HG02678 (cell line): ENCODE data around the gene DLX2.
"Not testable (repeated sequence)": the region's sequence is repeated elsewhere in the genome, so short reads cannot be mapped to it uniquely, and the experiment has no call there.

Experiments used
- ATAC-seq: cut with Tn5 transposase; IDR thresholded peaks from one replicate; pipeline ENCODE4 v1.9.1; 2021; ENCODE audit warnings: mild to moderate bottlenecking, moderate library complexity; ENCODE audit not compliant: unreplicated experiment

Gene DLX2

DNA sequence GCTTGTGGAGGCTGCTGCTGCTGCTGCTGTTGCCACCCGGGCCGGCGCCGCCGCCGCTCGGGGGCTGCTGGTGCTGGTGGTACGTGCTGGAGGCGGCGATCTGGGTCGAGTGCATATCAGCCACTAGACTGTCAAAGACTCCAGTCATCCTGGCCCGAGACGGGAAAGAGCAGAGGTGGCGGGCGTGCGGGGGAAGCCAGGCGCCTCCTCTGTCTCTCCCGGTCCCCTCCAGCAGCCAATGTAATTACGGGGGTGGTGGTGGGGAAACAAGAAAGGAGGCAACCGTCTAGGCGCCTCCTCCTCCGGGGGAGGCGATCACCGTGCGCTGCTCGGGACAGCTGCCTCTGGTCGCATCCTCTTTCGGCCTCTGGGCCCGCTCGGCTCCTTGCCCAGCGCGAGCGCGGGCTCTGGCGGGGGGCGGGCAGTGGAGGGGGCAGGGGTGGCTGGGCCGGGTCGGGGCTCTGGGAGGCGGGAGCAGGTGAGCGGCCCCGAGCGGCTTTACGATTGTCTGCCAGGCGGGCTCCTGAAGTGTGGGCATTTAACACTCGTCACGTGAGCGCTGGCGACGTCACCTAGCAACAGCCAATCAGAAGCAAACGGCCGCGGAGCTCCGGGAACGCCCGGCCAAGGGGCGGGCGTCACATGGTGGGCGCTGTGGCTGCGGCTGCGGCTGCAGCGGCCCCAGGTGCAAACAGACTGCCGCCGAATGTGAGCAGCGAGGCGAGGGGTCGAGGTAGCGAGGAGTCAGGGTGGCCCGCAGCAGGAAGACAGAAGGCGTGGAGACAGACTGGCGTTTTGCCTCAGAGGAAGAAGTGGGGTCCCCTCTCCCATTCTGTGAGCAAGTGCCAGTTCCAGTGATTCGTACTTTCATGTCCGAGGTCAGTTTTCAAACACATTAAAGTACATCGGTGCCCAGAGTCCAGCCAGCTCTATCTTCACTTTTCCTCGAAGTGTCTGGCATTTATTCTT is at the start of gene DLX2:
TSS of gene DLX2 (minus strand) at position 510 of the 969 bp plus-strand sequence. CDS start at position 148, 362 bp downstream.
- peak; percentile 79 for ATAC-seq

DNA sequence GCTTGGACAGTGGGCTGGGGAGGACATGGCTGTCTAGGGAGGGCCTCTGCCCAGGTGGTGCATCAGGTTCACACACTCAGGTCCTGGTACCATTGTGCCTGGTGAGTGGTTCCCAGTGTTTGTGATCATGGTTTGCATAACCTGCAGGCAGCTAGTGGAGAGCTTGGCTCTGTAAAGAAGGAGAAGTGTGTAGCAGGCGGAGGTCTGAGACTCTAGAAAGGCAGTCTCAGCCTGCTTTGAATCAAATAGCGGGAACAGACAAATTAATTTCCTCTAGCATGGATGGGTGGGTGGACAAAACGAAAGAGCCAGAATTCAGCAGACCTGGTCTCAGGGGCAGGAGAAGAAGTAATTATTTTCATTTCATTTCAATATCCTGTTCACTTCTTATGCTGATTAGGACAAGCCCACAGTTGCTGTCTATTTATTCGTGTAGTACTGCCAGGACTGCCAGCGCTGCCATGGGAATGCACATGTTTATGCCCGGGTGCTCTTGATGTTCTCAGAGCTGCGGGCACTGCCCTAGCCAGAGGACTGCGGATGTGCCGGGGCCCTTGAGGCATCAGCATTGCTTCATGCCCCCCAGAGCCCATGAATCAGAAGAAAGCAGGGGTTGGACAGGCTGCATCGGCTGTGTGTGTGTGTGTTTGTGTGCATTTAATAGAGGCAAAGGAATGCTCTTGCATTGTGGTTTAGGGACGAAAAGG is 45.4 kb upstream of the DLX2 start:
- no peak for ATAC-seq

DNA sequence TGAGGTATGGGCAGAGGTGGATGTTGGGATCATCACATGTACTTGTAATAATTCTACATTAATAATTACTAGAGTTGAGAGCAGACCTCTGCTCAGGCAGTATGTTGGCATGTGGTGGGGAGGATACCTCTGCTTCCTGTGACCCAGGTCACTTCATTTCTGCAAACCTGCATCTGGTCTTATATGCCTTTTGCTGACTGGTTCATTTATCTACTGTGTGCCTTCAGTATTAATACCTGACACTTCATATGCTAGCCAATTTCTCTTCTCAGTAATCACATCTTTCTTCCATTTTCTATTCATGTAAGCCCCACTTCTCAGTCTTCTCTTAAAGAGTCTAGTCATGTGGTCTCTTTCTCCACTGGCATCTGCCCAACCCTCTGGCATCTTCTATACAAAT is 41.1 kb upstream of the DLX2 start:
- no peak for ATAC-seq

DNA sequence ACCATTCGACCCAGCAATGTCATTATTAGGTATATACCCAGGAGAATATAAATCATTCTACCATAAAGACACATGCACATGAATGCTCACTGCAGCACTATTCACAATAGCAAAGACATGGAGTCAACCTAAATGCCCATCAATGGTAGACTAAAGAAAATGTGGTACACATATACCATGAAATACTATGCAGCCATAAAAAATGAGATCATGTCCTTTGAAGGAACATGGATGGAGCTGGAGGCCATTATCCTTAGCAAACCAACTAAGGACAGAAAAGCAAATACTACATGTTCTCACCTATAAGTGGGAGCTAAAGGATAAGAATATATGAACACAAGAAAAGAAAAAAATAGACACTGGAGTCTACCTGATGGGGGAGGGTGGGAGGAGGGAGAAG is 36.0 kb upstream of the DLX2 start:
- not testable (repeated sequence) for ATAC-seq

DNA sequence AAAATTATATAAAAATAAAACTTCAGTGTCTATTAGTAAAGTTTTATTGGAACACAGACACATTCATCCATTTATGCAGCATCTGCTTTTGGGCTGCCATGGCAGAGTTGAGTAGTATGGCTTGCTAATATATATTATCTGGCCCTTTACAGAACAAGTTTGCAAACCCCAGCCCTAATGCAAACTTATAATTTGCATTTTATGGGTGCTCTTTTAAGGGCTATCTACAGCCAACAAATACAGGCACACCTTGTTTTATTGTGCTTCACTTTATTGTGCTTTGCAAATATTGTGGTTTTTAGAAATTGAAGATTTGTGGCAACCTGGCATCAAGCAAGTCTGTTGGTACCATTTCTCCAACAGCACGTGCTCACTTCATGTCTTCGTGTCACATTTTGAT is 35.2 kb upstream of the DLX2 start:
- no peak for ATAC-seq

DNA sequence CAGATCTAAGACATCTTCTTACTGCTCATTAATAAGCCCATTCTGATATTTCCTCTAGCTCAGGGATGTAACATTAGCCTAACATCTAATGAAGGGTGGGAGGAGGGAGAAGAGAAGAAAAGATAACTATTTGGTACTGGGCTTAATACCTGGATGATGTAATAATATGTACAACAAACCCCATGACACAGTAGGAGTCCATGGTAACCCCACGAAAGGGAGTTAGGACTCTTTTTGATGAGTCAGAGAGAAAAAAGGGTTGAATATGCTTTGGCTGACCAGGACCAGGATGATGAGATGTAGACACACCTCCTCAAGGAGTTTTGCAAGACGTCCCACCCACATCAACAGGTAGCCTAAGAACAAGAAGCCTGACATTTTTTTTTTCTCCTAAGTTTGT is 34.4 kb upstream of the DLX2 start:
- no peak for ATAC-seq

DNA sequence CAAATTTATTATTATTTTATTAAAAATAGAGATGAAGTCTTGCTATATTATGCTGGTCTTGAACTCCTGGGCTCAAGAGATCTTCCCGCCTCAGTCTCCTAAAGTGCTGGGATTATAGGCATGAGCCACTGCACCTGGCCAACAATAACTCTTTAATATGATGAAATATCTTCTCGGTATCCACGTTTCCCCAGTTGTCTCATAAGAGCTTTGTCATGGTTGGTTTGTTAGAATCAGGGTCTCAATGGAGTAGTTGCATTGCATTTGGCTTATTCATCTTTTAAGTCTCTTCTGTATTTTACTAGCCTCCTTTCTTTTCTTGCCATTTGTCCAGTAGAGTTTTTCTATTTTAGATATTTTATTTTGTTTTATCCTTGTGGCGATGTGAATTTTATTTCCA is 32.7 kb upstream of the DLX2 start:
- ATAC-seq = no peak

DNA sequence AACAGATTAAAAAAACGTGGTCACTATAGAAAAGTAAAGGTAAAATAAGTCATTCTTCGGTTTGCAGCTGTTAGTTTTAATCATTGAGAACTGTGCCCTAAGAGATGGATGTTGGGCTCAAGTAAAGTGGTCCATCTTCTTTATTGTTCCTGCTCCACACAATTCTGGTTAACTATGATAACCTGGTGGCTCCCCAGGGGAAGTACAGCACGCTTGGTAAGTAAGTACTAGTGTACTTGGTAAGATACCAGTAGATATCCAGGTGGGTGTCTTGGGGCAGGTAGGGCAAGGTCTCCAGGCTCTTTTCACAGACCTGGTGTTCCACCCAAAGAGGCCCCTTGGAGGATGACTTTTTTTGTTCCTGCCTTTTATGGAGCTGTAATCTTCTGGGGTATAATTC is 31.6 kb upstream of the DLX2 start:
- ATAC-seq = no peak

DNA sequence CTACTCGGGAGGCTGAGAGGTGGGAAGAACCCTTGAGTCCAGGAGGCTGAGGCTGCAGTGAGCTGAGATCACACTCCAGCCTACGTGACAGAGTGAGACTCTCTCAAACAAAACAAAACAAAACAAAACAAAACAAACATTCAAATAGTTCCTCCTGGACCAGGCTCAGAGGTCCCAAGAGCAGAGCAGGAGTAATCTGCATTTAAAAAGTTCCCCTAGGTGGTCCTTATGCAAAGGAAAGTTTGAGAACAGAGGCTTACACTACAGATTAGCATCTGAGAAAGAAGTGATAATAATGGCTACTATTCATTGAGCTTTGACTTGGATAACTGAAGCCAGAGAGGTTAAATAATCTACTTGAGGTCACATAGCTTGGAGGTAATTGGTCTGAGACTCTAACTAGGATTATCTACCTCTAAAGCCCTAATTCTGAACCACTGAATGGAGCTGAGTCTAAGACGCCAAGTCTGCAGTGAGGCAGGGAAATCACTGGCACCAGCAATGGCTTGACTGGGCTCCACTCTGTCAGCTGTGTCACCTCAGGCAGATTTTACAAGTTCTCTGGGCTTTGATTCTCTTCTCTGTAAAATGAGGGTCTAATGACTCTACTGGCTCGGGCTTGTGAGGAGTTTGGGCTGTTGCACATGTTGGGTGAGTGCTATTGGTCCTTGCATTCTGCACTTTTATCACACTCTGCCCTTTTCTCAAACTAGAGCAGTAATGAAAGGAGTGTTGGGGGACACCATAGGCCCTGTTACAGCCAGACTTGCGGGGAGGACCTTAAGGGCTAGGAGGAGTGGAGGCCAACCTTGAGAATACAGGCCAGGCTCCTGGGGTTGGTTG is 29.2 kb upstream of the DLX2 start:
- ATAC-seq = no peak

DNA sequence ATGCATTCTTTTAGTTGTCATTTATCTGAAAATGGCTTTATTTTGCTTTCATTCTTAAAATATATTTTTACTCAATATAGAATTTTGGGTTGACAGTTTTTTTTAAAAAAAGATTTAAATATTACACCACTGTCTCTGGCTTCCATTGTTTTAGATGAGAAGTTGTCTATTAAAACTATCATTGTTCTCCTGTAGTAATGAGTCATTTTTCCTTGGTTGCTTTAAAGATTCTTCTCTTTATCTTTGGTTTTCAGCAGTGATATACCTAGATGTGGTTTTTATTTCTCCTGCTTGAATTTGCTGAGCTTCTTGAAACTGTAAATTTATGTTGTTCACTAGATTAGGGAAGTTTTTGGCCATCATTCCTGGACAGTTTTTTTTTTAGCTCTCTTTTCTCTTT is 26.7 kb upstream of the DLX2 start:
- ATAC-seq = no peak

DNA sequence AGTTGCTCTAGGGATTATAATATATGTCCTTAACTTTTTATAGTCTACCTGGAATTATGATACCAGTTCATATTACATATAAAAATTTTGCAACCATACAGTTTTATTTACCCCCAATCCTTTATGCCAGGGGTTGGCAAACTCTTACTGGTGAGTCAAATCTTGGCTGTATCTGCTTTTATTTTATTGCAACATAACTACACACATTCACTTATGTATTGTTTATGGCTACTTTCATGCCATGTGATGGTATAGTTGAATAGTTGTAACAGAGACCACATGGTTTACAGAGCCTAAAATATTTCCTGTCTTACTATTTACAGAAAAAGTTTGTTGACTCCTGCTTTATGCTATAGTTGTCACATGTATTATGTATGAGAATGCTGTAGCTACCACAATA is 25.8 kb upstream of the DLX2 start:
- no peak for ATAC-seq

DNA sequence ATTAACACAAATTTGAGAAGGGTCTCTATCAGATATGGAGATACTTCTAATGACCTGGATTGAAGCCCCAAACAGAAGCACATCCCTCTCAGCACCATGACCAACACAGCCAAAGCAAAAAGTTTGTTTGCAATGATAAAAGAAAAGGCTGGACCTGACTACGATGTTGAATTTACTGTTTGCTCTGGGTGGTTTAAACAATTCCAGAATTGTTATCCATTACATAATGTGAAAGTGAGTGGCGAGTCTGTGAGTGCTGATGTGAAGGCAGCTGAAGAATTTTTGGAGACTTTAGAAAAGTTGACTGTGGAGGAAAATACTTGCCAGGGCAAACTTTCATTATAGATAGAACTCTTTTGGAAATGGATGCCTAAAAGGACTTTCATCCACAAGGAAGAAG is 17.4 kb upstream of the DLX2 start:
- no peak for ATAC-seq

DNA sequence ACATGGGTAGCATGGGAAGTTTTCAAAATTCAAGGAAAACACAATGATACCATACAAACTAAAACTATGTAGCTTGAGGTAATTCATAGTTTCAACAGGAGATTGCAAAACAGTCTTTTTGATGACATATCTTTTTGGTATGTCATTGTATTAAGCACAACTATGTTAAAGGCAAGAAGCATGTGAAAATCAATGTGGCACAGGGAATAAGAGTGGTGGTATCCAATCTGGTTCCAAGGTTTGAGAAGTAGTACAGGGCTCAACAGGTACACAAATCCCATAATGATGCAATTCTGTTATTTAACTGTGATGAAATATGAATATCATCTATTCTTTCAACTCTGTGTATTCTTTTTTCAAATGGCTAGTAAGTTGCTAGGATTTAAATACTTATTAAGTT is 16.4 kb upstream of the DLX2 start:
- no peak for ATAC-seq

DNA sequence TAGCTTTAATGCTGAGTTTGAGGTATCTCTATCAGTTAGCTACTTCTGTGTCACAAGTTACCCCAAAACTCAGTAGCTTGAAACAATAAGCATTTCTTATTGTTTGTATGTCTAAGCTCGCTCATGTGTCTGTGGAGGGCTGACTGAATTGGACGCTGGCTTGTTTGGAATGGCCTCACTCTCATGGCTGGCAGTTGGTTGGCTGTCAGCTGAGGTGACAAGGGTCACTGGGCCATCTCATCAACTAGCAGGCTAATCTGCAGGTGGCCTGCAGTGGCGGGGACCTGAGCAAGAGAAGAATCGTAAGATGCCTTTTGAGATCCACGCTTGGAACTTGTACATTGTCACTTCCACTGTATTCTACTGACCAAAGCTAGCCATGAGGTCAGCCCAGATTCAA is 13.4 kb upstream of the DLX2 start:
- no peak for ATAC-seq

DNA sequence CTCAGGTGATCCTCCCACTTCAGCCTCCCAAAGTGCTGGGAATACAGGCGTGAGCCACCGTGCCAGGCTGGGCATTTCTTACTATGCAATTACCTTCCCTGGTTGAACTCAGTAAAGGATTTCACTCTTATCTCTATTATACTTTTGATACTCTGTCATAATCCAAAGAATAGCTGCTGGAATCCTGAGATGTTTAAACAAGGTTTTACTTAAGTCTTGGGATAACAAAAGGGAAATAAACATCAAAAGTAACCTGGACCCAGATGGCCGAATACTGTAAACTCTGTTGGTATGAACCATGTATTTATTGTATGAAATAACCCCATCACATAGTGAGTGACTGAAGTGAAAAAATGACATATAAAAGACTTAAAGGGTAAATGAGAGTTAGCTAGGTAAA is 11.9 kb upstream of the DLX2 start:
- no peak for ATAC-seq

DNA sequence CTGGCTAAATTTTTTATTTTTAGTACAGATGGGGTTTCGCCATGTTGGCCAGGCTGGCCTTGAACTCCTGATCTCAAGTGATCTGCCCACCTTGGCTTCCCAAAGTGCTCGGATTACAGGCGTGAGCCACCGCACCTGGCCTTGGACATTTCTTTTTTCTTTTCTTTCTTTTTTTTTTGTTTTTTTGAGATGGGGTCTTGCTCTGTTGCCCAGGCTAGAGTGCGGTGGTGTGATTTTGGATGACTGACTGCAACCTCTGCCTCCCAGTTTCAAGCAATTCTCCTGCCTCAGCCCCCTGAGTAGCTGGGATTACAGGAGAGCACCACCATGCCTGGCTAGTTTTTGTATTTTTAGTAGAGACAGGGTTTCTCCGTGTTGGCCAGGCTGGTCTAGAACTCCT is 11.5 kb upstream of the DLX2 start:
- not testable (repeated sequence) for ATAC-seq

DNA sequence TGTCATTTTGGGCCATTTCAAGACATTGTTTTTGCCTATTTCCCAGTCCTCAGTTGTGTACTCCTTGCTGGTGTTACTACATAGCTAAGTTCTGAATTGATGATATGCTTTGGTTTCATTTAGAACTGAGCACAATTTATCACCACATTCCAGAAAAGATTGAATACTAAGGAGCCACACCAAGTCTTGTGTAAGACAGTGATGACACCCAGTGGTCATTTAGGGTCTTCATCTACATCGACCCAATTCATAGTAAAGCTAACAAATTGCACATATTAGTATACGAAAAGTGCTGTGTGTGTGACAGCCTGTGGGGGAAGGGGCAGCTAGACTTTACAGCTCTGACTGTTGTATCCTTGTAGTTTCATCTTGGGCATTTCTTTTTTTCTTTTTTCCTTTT is 10.9 kb upstream of the DLX2 start:
- no peak for ATAC-seq

DNA sequence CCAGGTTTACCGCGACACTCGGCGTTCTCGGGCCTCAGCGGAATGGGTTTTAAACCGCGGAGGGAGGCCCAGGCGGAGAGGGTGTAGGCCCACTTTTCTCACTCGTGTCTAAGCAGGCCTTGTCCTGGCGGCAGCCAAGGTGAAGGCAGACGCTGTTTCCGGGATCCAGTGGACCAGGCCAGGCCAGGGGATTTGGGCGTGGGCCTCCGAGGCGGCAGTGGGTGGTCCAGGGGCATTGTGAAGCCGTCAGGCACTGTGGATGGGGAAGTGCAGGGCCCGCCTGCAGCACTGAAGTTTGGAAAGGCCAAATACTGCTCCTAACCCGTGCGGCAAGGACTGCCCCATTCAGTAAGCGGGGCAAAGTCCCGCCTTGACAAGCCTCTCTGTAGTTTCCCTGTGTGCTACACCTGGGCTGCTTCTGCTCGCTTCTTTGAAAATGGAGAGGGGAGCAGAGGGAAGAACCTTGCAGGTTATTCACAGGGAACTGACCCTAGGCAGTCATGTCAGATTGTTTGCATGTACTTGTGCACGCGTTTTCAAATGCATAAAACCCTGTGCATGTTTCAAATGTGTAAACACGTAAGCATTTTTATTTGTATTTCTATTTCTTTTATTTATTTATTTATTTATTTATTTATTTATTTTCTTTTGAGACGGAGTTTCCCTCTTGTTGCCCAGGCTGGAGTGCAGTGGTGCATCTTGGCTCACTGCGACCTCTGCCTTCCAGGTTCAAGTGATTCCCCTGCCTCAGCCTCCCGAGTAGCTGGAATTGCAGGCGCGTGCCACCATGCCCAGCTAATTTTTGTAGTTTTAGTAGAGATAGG is 7.5 kb upstream of the DLX2 start:
- ATAC-seq = no peak

DNA sequence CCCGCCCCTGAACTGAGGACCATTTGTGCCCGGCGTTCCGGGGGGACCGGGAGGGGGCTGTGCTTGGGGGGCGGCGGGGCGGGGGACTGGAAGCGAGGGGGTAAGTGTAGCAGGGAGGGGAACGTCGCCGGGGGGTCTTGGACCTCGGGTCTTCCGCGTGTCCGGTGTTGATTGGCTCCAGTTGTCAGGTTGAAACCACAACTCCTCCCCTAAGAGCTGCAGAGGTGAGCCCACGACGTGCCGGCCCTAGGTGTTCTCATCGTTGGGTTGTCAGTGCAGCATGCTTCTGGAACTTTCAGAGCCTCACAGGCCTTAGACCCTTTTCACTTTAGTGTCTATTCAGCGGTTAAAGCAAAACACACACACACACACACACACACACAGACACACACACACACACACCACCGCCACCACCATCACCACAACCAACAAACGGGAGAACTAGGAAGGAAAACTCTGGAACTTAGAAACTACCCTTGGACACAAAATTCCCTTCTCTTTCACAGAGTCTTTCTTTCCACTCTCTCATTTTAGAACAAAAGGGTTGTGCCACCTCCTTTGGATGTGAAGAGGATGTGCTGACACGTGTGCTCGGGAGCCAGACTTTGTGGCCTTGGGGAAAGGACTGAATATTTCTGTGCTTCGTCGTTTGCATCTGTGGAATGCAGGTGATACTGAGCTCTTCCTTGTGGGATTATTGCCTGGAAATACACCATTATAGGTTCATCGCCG is 6.7 kb upstream of the DLX2 start:
- no peak for ATAC-seq

DNA sequence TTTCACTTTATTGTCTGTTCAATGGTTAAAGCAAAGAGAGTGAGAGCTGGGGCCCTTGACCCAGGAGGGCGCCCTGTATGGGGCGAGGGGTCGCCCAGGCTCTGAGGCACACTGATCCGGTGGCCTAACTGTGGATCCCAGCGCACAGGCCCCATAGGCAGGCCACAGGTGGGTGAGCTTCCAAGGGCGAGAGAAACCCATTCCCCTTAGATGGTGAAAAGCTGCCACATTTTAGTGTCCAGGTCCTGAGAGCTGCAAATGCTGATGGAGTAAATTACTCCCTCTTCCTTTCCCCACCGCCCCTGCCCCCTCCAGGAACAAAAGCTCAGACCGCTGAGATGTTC is 5.9 kb upstream of the DLX2 start:
- no peak for ATAC-seq
